ENCODE measurements around the gene CASK. TPM values are rescaled to one million over a fixed set of nuclear protein-coding genes. Genes with fewer than 3 reads are reported as not detected.

Gene CASK
- polyA plus RNA-seq, 1 donor from 2014 or later, result 58.3 TPM

DNA sequence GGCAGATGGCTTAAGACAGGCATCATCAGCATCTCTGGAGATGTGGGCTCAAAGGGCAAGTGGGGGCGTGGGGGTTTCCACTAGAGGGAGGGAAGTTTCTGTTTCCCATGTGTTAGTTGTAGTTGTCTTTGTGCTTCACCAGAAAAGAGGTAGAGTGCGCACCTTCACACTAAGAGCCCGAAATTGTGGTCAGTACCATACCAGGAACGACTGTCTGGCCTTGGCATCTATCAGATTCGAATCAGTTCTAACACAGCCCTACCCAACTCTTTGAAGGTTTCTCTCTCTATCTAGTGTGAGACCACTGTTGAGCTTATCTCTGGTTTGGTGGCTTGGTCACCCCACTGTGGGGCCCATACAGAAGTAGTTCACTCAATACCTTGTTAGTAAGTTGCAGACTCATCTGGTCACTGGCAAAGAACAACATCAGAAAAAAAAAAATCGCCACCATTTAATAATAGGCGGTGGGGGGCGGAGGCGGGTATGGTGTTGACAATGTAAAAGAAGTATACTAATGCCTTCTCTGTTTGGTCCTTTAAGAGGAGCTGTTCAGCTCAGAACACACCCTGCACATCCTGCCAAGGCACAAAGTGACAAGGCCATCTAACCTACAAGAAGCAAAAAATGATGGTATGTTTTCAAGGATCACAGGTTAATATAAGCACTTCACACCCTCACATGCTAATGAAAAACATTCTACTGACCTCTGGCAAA is 405.1 kb downstream of the CASK start:
- no peaks in the 10 kb centered on the region for H3K9me2 ChIP-seq (ENCODE audit: insufficient read depth, low read length)
- no peaks in the 10 kb centered on the region for H3K36me3 ChIP-seq (ENCODE audit: insufficient read depth, low read length)
- no peaks in the 10 kb centered on the region for H3K9me3 ChIP-seq (ENCODE audit: low read length)
- H3K27ac ChIP-seq (ENCODE audit: low read length), result peak overlapping the region; percentile 80
- no peaks in the 10 kb centered on the region for H3K27me3 ChIP-seq (ENCODE audit: insufficient read depth, low read depth, low read length)
- peak overlapping the region; percentile 51 for H3K9ac ChIP-seq (ENCODE audit: low read length)
- H3K4me2 ChIP-seq (ENCODE audit: low read length), result no peak overlapping the region
- peak overlapping the region; percentile 38 for H3K4me3 ChIP-seq (ENCODE audit: low read length)
- H3K79me2 ChIP-seq (replicated peaks; ENCODE audit: insufficient read depth, low read length), result no peaks in the 10 kb centered on the region
- no peak overlapping the region for H2AFZ ChIP-seq (ENCODE audit: low read depth, low read length)
- no peaks in the 10 kb centered on the region for H3F3A ChIP-seq (ENCODE audit: insufficient read depth, low read length, poor library complexity, severe bottlenecking)
- H4K20me1 ChIP-seq (ENCODE audit: insufficient read depth), result no peaks in the 10 kb centered on the region
- TF ChIP-seq RAD21 (conservative IDR thresholded peaks at IDR 0.05) (no peak), EZH2 (IDR thresholded peaks at IDR 0.05; ENCODE audit: borderline replicate concordance, insufficient read depth, low read length, poor library complexity, severe bottlenecking) (no peak)
- TF ChIP-seq, protein P1, sequence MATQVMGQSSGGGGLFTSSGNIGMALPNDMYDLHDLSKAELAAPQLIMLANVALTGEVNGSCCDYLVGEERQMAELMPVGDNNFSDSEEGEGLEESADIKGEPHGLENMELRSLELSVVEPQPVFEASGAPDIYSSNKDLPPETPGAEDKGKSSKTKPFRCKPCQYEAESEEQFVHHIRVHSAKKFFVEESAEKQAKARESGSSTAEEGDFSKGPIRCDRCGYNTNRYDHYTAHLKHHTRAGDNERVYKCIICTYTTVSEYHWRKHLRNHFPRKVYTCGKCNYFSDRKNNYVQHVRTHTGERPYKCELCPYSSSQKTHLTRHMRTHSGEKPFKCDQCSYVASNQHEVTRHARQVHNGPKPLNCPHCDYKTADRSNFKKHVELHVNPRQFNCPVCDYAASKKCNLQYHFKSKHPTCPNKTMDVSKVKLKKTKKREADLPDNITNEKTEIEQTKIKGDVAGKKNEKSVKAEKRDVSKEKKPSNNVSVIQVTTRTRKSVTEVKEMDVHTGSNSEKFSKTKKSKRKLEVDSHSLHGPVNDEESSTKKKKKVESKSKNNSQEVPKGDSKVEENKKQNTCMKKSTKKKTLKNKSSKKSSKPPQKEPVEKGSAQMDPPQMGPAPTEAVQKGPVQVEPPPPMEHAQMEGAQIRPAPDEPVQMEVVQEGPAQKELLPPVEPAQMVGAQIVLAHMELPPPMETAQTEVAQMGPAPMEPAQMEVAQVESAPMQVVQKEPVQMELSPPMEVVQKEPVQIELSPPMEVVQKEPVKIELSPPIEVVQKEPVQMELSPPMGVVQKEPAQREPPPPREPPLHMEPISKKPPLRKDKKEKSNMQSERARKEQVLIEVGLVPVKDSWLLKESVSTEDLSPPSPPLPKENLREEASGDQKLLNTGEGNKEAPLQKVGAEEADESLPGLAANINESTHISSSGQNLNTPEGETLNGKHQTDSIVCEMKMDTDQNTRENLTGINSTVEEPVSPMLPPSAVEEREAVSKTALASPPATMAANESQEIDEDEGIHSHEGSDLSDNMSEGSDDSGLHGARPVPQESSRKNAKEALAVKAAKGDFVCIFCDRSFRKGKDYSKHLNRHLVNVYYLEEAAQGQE (IDR thresholded peaks at IDR 0.05; ENCODE audit: borderline replicate concordance), result no peak

DNA sequence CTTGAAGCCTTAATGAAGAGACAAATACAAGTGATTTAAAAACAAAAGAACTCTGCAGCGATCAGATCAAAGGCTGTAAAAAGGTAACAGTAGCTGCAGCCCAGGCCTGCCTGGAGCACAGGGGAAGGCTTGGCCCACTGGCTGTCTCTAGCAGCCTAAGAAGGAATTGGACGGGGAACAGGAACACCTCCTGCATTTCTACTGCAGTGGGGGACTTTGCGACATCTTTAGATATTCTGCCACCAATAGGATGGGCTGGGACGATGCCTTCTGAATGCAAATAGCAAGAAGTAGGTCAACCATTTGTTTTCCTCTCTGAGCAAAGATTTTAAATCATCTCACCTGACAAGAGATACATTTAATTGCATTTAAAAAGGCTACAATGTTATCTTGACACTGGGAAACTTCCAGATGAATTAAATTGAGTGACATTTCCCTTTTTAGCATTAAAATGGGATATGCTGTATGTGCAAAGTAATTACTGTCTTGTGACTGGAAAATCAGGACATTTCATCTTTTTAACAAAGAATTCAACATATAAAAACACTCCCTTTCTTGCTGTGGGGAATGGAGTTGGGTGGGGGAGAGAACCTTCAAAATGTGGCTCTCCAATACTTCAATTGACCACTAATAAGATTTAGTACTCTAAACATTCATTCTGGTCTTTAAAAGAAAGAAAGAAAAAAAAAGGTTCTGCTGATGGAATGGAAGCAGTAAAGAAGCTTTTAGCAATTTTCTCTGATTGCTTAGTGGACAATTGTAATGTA is 406.2 kb downstream of the CASK start:
- H4K20me1 ChIP-seq (ENCODE audit: insufficient read depth), result no peaks in the 10 kb centered on the region
- H3K9me2 ChIP-seq (ENCODE audit: insufficient read depth, low read length), result no peaks in the 10 kb centered on the region
- H3K79me2 ChIP-seq (replicated peaks; ENCODE audit: insufficient read depth, low read length), result no peaks in the 10 kb centered on the region
- H3K27me3 ChIP-seq (ENCODE audit: insufficient read depth, low read depth, low read length), result no peaks in the 10 kb centered on the region
- H3K4me3 ChIP-seq (ENCODE audit: low read length), result peak overlapping the region; percentile 38
- peak overlapping the region; percentile 62 for H3K4me2 ChIP-seq (ENCODE audit: low read length)
- peak overlapping the region; percentile 51 for H3K9ac ChIP-seq (ENCODE audit: low read length)
- no peak overlapping the region for H2AFZ ChIP-seq (ENCODE audit: low read depth, low read length)
- no peaks in the 10 kb centered on the region for H3F3A ChIP-seq (ENCODE audit: insufficient read depth, low read length, poor library complexity, severe bottlenecking)
- no peaks in the 10 kb centered on the region for H3K36me3 ChIP-seq (ENCODE audit: insufficient read depth, low read length)
- no peaks in the 10 kb centered on the region for H3K9me3 ChIP-seq (ENCODE audit: low read length)
- peak overlapping the region; percentile 80 for H3K27ac ChIP-seq (ENCODE audit: low read length)
- no peak for TF ChIP-seq EZH2 (IDR thresholded peaks at IDR 0.05; ENCODE audit: borderline replicate concordance, insufficient read depth, low read length, poor library complexity, severe bottlenecking)
- TF ChIP-seq TAF1 (IDR thresholded peaks at IDR 0.05; ENCODE audit: low read depth), result no peak
- TF ChIP-seq, protein P1 (IDR thresholded peaks at IDR 0.05; ENCODE audit: borderline replicate concordance), result no peak
- no peak for TF ChIP-seq MXI1 (conservative IDR thresholded peaks at IDR 0.05; ENCODE audit: poor library complexity, severe bottlenecking)
- TF ChIP-seq, protein P2, sequence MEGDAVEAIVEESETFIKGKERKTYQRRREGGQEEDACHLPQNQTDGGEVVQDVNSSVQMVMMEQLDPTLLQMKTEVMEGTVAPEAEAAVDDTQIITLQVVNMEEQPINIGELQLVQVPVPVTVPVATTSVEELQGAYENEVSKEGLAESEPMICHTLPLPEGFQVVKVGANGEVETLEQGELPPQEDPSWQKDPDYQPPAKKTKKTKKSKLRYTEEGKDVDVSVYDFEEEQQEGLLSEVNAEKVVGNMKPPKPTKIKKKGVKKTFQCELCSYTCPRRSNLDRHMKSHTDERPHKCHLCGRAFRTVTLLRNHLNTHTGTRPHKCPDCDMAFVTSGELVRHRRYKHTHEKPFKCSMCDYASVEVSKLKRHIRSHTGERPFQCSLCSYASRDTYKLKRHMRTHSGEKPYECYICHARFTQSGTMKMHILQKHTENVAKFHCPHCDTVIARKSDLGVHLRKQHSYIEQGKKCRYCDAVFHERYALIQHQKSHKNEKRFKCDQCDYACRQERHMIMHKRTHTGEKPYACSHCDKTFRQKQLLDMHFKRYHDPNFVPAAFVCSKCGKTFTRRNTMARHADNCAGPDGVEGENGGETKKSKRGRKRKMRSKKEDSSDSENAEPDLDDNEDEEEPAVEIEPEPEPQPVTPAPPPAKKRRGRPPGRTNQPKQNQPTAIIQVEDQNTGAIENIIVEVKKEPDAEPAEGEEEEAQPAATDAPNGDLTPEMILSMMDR (IDR thresholded peaks at IDR 0.05; ENCODE audit: poor library complexity, severe bottlenecking), result no peak
- TF ChIP-seq POLR2AphosphoS5 (IDR thresholded peaks at IDR 0.05), result no peak
- TF ChIP-seq EP300 (conservative IDR thresholded peaks at IDR 0.05; ENCODE audit: poor library complexity, severe bottlenecking), result no peak
- no peak for TF ChIP-seq RAD21 (conservative IDR thresholded peaks at IDR 0.05)
- TF ChIP-seq SMC3 (conservative IDR thresholded peaks at IDR 0.05; ENCODE audit: poor library complexity), result no peak
